Daoy (cell line): ENCODE data around the gene TNFSF18. TPM values are rescaled to one million over a fixed set of nuclear protein-coding genes. Genes with fewer than 3 reads are reported as not detected.

Experiments used
- total RNA-seq: library from RNA; depleted of rRNA; stranded (reverse); fragments of >200 nt; shearing (Covaris generic); gene quantifications from 2 replicates; pipeline ENCODE4 v1.2.3, GENCODE V29; 2014; rRNA removed

Gene TNFSF18
- total RNA-seq, 1 experiment from 2014 or later: 1.0 TPM

Other genes starting within 250 kb of the TNFSF18 start
- gene TNFSF4, start 156.4 kb upstream of the TNFSF18 start, total RNA-seq: 2.7 and 4.5 TPM in 2 replicates